Cerebellar cortex (tissue), 1 donor: ENCODE results near the gene RAB17.

ENCODE experiments used
- DNase-seq: peaks from one replicate; pipeline ENCODE4 v3.0.0-alpha.2; 2015; ENCODE audit warnings: low spot score

RAB17 gene, protein sequence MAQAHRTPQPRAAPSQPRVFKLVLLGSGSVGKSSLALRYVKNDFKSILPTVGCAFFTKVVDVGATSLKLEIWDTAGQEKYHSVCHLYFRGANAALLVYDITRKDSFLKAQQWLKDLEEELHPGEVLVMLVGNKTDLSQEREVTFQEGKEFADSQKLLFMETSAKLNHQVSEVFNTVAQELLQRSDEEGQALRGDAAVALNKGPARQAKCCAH

DNA sequence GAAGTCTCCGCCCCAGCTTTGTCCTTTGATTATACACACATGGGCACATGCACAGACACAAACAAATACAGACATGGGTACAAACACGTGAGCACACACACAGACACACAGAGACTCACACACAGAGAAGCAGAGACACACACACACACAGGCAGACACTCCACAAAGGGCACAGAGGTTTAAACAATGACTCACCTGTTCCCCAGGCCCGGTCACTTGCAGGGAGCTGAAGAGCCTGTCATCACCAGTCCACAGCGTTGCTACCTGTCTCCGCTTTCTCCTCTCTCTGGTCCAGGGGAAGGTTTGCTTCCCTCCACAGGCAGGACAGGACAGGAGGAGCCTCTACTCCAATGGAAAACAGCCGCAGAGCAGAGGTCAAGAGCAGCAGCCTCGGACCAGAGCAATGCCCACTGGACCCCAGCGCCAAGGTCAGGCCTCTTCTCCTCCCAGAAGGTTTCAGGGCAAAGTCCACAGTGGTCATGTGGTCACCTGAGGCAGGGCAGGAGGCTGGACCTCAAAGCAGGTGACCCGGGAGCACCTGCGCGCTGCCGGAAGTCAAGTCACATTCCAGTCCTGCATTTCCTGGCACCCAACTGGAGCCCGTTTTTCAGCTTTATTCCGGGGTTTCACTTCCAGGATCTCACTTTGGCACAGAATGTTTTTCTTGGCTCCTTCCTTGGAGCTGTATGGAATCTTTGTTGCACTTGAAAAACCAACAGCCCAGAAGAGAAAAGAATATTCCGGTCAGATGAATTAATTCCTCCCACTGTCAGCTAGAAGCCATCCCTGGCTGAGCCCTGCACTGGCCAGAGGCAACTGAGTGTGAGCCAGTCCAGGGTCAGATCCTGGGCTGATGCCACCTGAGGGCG, at the start of gene RAB17:
RAB17 (minus strand) TSS at position 463 of the 869 bp plus-strand sequence. CDS start 4,580 bp downstream, outside the sequence.
- DNase-seq = no peak

DNA sequence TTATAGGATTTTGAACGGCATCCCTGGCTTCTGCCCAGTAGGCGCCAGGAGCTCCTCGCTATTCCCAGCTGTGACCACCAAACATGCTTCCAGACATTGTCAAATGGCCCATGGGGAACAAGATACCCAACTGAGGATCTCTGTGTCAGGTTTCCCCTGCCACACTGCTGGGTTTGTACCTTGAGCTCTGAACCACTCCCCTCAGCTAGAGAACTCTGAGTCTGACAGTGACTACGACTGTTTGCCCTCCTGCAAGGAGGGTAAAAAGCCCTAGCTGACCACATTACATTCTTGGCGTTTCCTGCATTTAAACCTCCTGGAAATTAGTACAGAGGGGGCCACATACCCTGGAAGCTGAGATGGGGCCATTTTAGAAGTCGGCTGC, 49.3 kb upstream of the RAB17 start:
- DNase-seq = no peak

DNA sequence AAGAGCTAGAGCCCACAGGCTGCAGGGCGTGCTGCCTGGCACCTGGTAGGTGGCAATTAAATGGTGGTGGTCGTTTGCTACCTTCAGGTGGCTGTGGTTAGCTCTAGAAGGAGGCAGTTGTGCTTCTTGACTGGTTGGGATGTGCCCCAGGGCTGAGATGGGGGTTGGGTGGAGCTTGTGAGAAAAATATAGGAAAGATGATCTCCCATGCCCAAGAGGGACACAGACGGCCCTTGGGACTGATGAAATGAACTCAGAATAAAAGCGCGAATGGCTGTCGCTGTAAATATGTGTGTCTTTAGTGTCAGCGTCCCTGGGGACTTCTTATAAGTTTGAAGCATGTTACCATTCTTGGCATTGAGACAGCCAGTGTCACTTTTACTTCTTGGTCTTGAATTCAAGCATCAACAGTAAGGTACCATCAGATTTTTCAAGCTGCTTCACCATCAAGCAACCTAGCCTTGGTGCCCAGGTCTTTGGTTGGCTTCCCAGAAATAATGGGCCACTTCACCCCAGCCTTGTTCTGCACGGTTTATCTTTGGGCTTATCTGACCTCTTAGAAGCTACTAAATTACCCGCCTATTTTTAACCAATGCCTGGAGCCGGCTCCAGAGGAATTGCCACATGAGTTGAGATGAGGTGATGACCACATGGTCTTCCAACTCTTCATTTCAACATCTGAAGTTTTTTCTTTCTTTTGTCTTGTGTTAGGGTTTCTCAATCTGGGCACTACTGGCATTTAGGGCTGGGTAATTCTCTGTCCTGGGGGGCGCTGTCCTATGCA, 48.7 kb upstream of the RAB17 start:
- DNase-seq = no peak

DNA sequence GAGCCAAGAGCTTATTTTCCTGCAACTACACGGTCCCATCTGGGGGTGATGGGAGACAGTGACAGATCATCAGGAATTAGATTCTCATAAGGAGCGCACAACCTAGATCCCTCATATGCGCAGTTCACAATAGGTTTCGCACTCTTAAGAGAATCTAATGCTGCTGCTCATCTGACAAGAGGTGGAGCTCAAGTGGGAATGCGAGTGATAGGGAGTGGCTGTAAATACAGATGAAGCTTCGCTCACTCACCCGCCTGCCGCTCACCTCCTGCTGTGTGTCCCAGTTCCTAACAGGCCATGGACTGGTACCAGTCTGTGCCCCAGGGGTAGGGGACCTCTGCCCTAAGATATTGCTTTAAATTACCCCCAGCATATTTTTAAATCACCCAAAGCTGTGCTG, 47.6 kb upstream of the RAB17 start:
- DNase-seq = no peak

DNA sequence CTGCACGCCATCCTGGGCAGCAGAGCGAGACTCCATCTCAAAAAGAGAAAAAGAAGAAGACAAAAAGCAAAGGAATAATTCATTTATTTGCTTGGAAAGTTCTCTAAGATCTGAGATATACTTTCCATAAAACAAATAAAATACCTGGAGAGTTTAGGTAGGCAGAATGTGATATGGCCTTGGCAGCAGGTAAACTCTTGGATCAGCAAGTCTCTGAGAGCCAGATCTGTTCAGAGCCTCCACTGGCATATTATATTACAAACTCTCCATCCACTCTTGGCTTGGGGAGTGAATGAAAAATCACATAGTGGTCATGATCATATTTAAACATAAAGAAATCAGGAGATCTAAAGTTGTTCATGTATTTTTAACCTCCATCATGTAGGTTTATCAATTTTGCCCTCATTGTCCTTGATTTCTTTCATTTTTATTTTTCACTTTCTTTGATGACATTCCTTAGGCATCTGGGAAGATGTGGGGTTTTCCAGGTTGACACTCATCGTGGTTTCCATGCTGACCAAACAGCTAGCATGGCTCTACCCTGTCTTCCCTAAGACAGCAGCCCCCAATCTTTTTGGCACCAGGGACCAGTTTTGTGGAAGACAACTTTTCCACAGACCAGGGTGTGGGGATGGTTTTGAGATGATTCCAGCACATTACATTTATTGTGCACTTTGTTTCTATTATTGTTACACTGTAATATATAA, 47.0 kb upstream of the RAB17 start:
- DNase-seq = no peak

DNA sequence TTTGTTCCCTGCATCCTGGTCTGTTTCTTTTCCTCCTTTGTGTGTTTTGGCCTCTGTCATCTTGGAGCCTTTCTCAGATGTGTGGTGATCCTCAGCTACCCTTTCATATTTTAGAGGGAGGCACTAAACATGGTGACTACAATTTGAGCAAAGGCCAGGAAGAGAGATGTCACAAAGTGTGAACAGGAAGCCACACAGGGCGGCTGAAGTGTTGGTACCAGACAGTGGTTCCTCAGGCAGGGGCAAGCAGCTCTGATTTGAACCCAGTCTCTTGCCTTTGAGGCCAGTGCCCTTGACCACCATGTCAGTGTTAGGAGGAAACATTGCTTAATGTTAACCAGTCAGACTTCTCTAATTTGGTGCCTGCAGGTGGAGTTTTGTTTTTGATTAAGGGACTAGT, 46.0 kb upstream of the RAB17 start:
- no peak for DNase-seq

DNA sequence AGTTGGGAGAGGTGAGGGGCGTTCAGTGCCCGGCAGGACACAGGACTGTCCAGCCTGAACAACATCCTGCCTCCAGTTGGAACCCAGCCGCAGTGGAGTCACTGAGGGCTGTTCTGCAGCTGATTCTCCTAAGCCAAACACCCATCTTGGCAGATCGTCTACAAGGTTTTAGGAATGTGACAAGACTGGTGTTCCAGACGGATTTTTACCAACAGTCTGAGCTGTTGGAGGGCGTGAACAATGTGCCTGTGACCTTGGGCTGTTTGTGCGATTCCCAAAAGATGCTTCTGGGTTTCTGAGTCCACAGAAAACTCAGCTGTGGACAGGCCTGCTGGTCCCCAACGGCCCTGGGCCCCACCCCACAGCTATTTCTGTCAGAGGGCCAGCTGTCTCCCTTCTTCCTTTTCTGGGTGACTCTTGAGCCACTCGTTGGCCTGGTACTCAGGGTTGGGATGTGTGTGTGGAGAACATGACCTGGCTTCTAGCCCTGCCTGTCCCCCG, 42.6 kb upstream of the RAB17 start:
- DNase-seq = no peak

DNA sequence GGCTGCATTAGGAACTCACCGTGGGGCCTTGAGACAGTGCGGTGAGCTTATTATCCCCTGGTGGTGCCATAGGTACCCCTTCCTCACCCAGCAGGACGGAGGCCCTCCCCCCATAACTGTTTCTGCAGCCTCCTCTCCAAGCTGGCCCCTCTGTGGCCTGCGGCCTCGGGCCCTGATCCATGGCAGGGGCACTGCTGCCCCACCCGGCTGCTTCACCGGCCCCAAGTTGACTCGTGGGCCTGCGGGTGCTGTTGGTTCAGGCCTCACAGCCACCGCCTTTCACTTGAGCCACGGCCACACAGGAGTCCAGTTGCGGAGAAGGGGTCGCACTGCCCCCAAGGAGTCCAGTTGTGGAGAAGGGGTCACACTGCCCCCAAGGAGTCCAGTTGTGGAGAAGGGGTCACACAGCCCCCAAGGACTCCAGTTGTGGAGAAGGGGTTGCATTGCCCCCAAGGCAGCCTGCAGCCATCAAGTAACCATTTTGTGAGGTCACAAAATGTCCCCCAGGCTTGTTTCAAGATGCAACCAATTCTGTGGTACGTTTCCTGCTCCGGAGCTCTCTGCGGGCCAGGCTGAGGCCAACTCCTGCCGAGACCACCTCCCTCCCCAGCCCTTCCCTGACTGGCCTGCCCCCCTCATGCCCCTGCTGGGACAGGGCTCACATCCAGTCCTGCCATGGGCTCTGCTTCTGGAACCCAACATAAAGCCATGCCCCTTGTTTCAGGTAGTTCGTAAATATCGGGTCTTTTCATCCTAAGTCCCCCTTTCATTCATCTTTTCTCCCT, 41.5 kb upstream of the RAB17 start:
- no peak for DNase-seq

DNA sequence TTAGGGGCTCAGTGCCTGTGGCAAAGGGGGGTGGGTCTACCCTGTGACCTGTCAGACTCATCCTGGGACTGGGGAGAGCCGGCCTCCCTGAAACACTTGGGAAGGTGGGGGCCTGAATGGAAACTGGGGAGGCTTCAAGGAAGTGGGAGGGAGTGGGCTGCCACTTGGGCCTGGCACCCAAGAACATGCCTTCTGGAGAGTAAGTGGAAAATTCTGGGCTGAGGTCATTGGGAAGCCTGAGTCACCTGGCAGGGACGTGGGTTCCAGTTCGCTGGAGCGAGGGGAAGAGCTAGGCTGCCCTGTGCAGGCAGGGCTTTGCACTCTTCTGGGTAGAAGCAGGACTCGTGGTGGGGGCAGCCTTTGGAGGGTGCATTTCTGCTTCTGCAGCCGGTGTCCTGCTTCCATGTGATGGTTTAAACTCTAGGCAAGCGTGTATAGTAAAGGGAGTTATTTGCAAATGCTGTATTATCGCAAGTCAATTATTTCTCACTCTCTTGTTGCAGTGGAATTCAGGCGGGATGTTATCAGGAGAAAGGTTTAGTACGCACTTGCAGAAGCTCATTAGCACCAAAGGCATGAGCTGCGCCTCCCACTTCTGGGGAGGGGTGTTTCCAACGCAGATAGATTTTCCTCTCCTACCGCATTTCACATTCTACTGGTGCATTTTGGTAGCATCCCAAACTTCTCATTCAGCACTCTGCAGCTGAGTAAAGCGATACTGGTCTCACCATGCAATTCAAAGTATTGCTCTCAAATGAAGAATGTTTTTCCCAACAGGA, 40.7 kb upstream of the RAB17 start:
- DNase-seq = no peak

DNA sequence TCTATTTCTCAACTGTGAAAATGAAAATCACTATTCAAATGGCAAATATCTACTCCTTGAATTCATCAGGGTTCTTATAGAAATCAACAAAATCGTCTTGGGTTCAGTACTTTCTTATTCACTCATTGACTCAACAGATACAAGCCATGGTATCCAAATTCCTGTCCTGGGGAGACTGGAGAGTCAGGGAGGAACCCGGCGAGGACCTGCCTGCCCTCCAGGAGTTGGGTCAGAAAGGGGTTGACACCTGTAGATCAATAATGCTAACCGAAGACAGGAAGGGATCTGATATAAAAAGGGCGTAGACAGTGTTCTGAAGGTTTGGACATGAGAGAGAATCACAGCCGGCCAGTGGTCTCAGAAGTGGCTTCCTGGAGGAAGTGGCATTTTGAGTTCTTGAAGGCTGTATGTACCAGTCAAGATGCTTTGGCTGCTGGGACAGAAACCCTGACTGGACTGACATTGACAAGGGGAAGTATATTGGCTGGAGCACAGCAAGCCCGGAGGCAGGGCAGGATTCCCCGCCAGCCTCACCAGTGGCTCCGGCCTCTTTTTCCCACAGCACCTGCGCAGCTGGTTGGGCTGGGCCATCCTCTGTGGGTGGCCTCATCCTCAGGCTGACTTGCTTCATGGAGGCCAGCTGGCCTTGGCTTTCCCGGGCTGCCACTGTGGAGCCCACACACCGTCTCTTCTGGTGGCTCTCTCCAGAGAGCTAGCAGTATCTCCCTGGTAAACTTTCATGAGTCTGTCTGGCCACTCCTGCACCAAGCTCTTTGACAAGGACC, 39.9 kb upstream of the RAB17 start:
- no peak for DNase-seq

DNA sequence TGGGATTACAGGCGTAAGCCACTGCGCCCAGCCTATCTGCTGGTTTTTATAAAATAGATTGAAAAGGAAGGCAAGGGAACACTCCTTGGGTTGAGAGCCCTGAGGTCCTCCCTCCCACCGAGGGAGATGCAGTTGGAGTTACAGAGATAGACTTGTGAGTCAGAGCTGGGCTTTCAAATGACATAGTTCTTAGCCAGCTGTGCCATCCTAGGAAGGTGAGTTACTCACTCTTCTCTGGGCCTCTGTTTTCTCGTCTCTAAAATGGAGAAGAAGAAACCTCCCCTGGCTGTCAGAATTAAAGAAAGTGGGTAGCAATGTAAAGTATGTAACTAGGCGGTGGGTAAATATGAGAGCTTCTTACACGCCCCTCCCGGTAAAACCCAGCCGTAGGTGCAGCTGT, 39.2 kb upstream of the RAB17 start:
- no peak for DNase-seq

DNA sequence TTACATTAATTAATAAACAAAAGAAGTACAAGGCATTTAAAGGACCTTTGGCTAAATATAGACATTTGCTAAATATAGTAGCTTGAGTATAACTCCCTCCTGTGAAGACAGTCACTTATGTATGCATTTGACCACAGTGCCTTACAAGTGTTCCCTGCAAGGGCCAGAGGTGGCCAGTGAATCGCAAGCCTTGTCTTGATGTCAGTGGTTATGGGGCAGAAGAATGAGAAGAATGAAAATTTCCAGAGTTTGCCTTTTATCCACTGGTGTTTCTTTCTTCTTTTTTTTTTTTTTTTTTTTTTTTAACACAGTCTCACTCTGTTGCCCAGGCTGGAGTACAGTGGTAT, 38.6 kb upstream of the RAB17 start:
- no peak for DNase-seq

DNA sequence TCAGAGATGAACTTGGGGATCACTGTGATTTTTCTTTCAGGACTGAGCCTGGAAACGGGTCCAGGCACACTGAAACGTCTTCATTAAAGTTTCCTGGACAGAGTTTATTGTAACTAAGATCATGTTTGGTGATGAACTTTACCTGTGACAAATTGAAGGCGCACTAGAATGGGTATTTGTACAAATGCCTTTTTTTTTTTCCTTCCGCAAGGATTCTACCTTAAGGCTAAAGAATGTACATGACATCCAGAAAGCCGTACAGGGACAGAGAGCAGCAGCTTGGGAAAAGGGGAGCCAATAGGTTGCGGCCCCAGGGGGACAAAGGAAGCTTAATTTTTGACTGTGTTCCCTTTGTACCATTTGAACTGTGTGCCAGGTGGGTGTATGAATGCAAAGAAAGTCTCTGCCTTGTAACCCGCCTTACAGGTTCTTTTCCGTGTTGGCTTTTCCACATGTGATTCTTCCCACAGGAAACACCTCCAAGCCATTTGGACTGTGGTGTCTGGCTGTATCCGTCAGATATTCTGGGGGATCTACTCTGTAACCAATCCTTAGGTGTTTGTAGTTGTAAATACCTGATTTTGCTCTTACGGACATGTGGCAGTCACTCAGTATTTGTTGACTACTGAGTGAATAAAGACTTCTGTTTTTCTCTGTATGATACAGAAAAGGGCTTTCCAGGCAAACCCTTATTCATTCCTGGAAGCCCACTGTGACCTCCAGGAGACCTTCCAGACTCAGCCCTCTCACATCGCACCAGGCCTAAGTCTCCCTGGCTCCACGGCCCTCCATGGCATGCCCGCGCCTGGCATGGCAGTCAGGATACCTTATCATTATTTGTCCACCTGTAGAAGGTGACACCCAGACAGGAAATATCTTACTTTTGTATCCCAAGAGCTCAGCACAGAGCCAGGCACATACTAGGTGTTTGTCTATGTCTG, 38.0 kb upstream of the RAB17 start:
- no peak for DNase-seq

DNA sequence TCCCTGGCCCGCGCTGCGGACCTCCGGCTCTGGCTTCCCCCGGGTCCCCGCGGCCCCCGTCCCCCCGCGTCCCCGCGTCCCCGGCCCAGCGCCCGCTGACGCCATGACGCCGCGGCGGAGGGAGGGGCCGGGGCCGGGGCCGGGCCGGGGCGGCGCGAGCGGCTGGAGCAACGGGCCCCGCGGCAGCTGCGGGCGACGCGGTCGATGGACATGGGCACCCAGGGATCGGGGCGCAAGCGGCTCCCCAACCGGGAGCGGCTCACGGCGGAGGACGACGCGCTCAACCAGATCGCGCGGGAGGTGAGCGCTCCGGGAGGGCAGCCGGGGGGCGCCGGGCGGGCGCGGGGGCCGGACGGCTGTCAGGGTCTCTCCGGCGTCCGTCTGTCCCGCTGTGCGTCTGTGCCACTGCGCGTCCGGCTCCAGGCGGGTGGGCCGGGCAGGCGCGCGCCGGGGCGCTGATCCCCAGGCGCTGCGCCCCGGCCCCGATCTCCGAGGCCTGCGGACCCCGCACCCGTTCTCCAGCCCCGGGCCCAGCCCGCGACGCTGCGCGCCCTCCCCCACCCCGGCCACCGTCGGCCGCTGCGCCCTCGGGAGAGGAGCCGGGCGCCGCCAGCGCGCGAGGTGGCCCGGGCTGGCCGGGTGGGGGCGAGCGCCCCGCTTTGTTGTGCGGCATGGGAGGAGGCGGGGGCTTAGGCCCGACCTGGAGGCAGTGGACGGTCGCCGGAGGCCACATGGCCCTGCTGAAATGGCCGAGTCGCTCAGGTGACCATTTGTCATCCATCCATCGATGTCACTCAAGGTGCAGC, 37.1 kb upstream of the RAB17 start, which contains the start of gene LRRFIP1:
LRRFIP1 (plus strand) TSS at position 147 of the 806 bp plus-strand sequence; CDS start at position 205, 58 bp downstream.
- peak; percentile 18 for DNase-seq

DNA sequence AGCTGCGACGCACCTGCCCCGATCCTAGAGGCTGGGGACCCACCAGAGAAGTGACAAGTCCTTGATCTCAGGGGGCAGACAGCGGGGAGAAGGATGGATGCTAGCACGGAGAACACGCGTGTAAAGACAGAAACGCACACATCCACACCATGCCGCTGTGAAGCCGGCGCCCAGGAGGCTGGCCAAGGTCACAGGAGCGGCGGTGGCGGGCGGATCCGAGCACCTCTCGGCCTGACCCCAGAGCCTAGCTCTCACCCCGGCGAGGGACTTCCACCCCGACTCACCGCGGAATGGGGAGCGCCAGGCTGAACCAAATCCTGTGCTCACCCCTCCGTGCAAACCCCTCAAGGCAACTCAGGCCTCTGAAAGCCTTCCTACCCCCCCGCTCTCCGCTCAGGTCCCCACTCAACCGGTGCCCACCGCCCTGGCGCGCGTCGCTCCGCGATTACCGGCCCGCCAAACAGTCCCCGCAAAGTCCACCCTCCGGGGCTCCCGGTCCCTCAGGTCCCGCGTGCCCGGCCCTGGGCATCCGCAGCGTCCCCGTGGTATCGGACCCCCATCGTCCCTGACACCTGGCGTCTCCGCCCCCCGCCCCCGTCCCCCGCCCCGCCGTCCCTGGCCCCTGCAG, 36.4 kb upstream of the RAB17 start:
- DNase-seq = peak; percentile 12

DNA sequence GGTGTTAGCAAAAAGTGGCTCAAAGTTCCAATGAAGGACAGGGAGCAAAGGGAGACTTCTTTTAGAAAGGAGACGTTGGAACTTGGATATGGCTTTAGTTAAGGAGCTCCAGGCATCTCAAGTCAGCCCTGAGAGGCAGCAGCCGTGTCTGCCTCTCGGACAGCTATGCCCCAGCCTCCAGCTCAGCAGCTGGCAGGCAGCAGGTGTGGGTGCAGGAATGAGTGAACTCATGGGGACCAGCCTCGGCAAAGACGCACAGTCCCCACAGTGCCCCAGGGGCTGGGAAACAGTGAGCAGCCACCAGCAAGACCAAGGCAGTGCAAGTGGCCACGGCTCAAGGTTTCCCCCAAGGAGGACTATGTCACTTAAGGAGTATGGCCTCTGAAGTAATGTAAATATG, 35.2 kb upstream of the RAB17 start:
- DNase-seq = no peak

DNA sequence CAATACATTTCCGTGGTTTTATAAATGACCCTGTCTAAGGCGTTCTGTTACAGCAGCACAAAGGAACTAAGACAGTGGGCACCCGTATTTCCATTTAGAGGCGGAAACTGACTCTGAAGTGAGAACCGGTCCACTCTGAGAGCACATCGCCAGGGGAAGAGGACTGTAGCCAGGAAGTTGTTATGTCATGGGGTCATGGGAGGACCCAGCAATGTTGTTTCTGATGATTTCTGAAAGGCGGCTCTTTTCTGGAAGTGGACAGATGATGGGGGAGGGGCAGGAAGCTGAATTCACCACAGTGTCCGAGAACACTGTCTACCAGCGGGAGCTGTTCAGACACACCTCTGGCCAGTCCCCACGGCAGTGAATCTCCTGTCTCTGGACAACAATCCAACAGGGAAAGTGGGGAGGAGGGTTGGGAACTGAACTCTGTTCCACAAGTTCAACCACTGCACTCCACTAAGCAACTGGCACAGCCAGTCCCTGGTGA, 34.7 kb upstream of the RAB17 start:
- DNase-seq = no peak
